IMR-90 (cell line): Measurements from ENCODE around the gene PRKCE. TPM values are rescaled to one million over a fixed set of nuclear protein-coding genes. Genes with fewer than 3 reads are reported as not detected.

Experiments used
- ATAC-seq: fragments of 200-7000 bp; cut with Tn5 transposase; 2 replicates; pipeline ENCODE4 v1.9.1; 2020; ENCODE audit warnings: low read depth, mild to moderate bottlenecking, moderate library complexity
- BruUV-seq: library from RNA; stranded (reverse); fragments of 400-500 nt; replicated peaks from 2 replicates; lab custom pipeline; 2021; lab: Mats Ljungman, UMichigan
- CTCF ChIA-PET: fragments of 300-600 bp; formaldehyde crosslinking; extraction: SDS; loops from one replicate; lab custom pipeline; 2021; ENCODE audit warnings: antibody characterized with exemption; lab: Yijun Ruan, JAX
- POLR2A ChIA-PET: fragments of 300-600 bp; sonication (Branson Sonifier 250); formaldehyde crosslinking; loops from one replicate; lab custom pipeline; 2022; ENCODE audit warnings: antibody characterized with exemption; ENCODE audit not compliant: unreplicated experiment; lab: Charles Lee
- DNase-seq: peaks from one replicate; pipeline ENCODE4 v3.0.0; 2013
- H2AFZ ChIP-seq: replicated peaks from 2 replicates; pipeline ENCODE3; 2013; ENCODE audit warnings: low read length, mild to moderate bottlenecking; ENCODE audit not compliant: poor library complexity
- H2AK5ac ChIP-seq: 2 replicates; pipeline ENCODE4 v1.6.1; 2013; ENCODE audit warnings: low read depth, low read length, inconsistent platforms
- H2AK9ac ChIP-seq: replicated peaks from 2 replicates; pipeline ENCODE3; 2013; ENCODE audit warnings: mild to moderate bottlenecking, low read depth, low read length, moderate library complexity; ENCODE audit not compliant: poor library complexity
- H2BK120ac ChIP-seq: 2 replicates; pipeline ENCODE4 v1.6.1; 2013; ENCODE audit warnings: low read depth, low read length, inconsistent platforms
- H2BK15ac ChIP-seq: 3 replicates; pipeline ENCODE4 v1.6.1; 2013; ENCODE audit warnings: low read depth, low read length, inconsistent platforms
- H2BK20ac ChIP-seq: 2 replicates; pipeline ENCODE4 v1.6.1; 2013; ENCODE audit warnings: low read depth, mild to moderate bottlenecking, inconsistent platforms, low read length, moderate library complexity
- H2BK5ac ChIP-seq: 2 replicates; pipeline ENCODE4 v1.6.1; 2013; ENCODE audit warnings: mild to moderate bottlenecking, low read depth, low read length, inconsistent platforms; ENCODE audit not compliant: poor library complexity, severe bottlenecking
- H3K14ac ChIP-seq: replicated peaks from 2 replicates; pipeline ENCODE4 v1.6.1; 2013; ENCODE audit warnings: low read depth, low read length, inconsistent platforms
- H3K18ac ChIP-seq: 2 replicates; pipeline ENCODE4 v1.6.1; 2013; ENCODE audit warnings: low read depth, low read length, control low read depth
- H3K23ac ChIP-seq: 2 replicates; pipeline ENCODE4 v1.6.1; 2013; ENCODE audit warnings: low read depth, low read length, inconsistent platforms
- H3K27ac ChIP-seq: 2 replicates; pipeline ENCODE4 v1.5.1; 2013; ENCODE audit warnings: mild to moderate bottlenecking, control low read depth, low read length; ENCODE audit not compliant: insufficient read depth
- H3K27me3 ChIP-seq: 2 replicates; pipeline ENCODE4 v1.6.1; 2013; ENCODE audit warnings: low read length; ENCODE audit not compliant: control insufficient read depth, insufficient read depth
- H3K36me3 ChIP-seq: 2 replicates; pipeline ENCODE4 v1.6.1; 2013; ENCODE audit warnings: low read length, mixed read lengths; ENCODE audit not compliant: control insufficient read depth, insufficient read depth
- H3K4ac ChIP-seq: 2 replicates; pipeline ENCODE4 v1.6.1; 2013; ENCODE audit warnings: low read depth, low read length, inconsistent platforms
- H3K4me1 ChIP-seq: 2 replicates; pipeline ENCODE4 v1.6.1; 2013; ENCODE audit warnings: low read length, mixed read lengths; ENCODE audit not compliant: control insufficient read depth, insufficient read depth
- H3K4me2 ChIP-seq: 2 replicates; pipeline ENCODE4 v1.6.1; 2013; ENCODE audit warnings: low read depth, mild to moderate bottlenecking, control low read depth, low read length, moderate library complexity
- H3K4me3 ChIP-seq: 2 replicates; pipeline ENCODE4 v1.5.1; 2013; ENCODE audit warnings: low read depth, mild to moderate bottlenecking, control low read depth, low read length, moderate library complexity; ENCODE audit not compliant: insufficient read depth
- H3K56ac ChIP-seq: 2 replicates; pipeline ENCODE4 v1.6.1; 2013; ENCODE audit warnings: low read length, inconsistent platforms; ENCODE audit not compliant: insufficient read depth; ENCODE audit errors: extremely low read depth
- H3K79me1 ChIP-seq, 2 experiments: 2 replicates each; pipeline ENCODE4 v1.6.1; 2013; ENCODE audit warnings: low read length in 2 of 2, inconsistent platforms in 1 of 2, low read depth in 1 of 2
- H3K9ac ChIP-seq: 2 replicates; pipeline ENCODE4 v1.6.1; 2013; ENCODE audit warnings: low read depth, low read length, control low read depth
- H3K9me1 ChIP-seq: 2 replicates; pipeline ENCODE4 v1.6.1; 2013; ENCODE audit warnings: low read length, inconsistent platforms; ENCODE audit not compliant: insufficient read depth
- H3K9me3 ChIP-seq: 2 replicates; pipeline ENCODE4 v1.6.1; 2013; ENCODE audit warnings: low read length; ENCODE audit not compliant: control insufficient read depth, insufficient read depth
- H4K20me1 ChIP-seq: 2 replicates; pipeline ENCODE4 v1.6.1; 2013; ENCODE audit warnings: low read length, inconsistent platforms; ENCODE audit not compliant: insufficient read depth
- H4K5ac ChIP-seq: 2 replicates; pipeline ENCODE4 v1.6.1; 2013; ENCODE audit warnings: mild to moderate bottlenecking, low read depth, low read length, control low read depth
- H4K8ac ChIP-seq, 2 experiments: 2 replicates each; pipeline ENCODE4 v1.6.1; 2013; ENCODE audit warnings: low read depth in 2 of 2, low read length in 2 of 2, control low read depth in 1 of 2, inconsistent platforms in 1 of 2
- H4K91ac ChIP-seq: 2 replicates; pipeline ENCODE4 v1.6.1; 2013; ENCODE audit warnings: low read depth, low read length, inconsistent platforms; ENCODE audit not compliant: insufficient read depth
- CEBPB ChIP-seq: IDR thresholded peaks from 2 replicates; pipeline ENCODE4 v1.6.1; 2012; ENCODE audit warnings: low read depth, low read length, improper control_type of control experiment
- CTCF ChIP-seq: conservative IDR thresholded peaks from 2 replicates; pipeline ENCODE4 v1.5.1; 2012; ENCODE audit warnings: mild to moderate bottlenecking, low read depth, low read length, improper control_type of control experiment
- FOS ChIP-seq: fragments of 150-350 bp; IDR thresholded peaks from 2 replicates; pipeline ENCODE4 v1.6.1; 2016; ENCODE audit warnings: low read depth, low read length
- MAFK ChIP-seq: IDR thresholded peaks from 2 replicates; pipeline ENCODE4 v1.6.1; 2012; ENCODE audit warnings: low read depth, low read length, improper control_type of control experiment
- NFE2L2 ChIP-seq: fragments of 150-350 bp; IDR thresholded peaks from 2 replicates; pipeline ENCODE4 v1.6.1; 2016; ENCODE audit warnings: low read depth, mild to moderate bottlenecking, low read length
- RAD21 ChIP-seq: IDR thresholded peaks from 2 replicates; pipeline ENCODE4 v1.6.1; 2012; ENCODE audit warnings: low read length, improper control_type of control experiment
- whole genome bisulfite sequencing, 2 experiments: methylation state at CpG; one replicate each; pipeline versions ENCODE4 v1.1.5 to v1.1.7; 2013; ENCODE audit warnings: missing lambda C conversion rate in 2 of 2; ENCODE audit not compliant: insufficient read length in 1 of 2; ENCODE audit errors: extremely low coverage in 2 of 2; 5-methylcytosine and 5-hydroxymethylcytosine counted together
- dilution Hi-C: fragments of 300-500 bp; cut with HindIII; formaldehyde crosslinking; loops from one replicate; pipeline ENCODE4 v1.14.3; 2018; ENCODE audit warnings: low sequenced_read_pairs; ENCODE audit not compliant: unreplicated experiment
- in situ Hi-C: fragments of 300-500 bp; cut with MboI; formaldehyde crosslinking; loops from 3 replicates; pipeline ENCODE4 v1.14.3; 2019; ENCODE audit warnings: low sequenced_read_pairs, inconsistent platforms, mixed read lengths
- intact Hi-C: fragments of 100-400 bp; cut with micrococcal nuclease; formaldehyde crosslinking; loops from 2 replicates; pipeline ENCODE4 v1.10.0; 2022
- polyA plus RNA-seq, 3 experiments: library from polyadenylated mRNA; depleted of rRNA; stranded (reverse); fragments of >200 nt; gene quantifications; 2 replicates each; pipeline ENCODE4 v1.2.3, GENCODE V29; 2012; ENCODE audit warnings: low replicate concordance in 1 of 3
- total RNA-seq: library from RNA; depleted of rRNA; stranded (reverse); fragments of >200 nt; gene quantifications from 2 replicates; pipeline ENCODE4 v1.2.3, GENCODE V29; 2012

Gene PRKCE
- total and polyA plus RNA-seq, 2 of the 4 experiments (the other 2 are of a cell fraction) = 8.1 to 32.4 TPM

GRCh38 chr2:45699032-45699658 lies 47.7 kb downstream of the PRKCE start:
- H2AK5ac ChIP-seq = no peak overlapping the region
- TF ChIP-seq NFE2L2 (peak; percentile 56; the same call in 1 of the 2 replicates), RAD21 (peak; percentile 10; the same call in 1 of the 2 replicates), FOS (0 out of 2 replicates have a peak, but pooled peaks have one; percentile 36), MAFK (peak; percentile 67), CTCF (no peak), CEBPB (peak; percentile 37; the same call in 1 of the 2 replicates)
- peak overlapping the region in 1 of 2 experiments; percentile 28; a peak in 2 of 4 replicates for H4K8ac ChIP-seq
- 0 out of 2 replicates have a peak, but pooled peaks cover 5% of the 10 kb centered on the region for H4K20me1 ChIP-seq
- intact Hi-C loops (no loop called here), dilution Hi-C loops (no loop called here), in situ Hi-C loops (no loop called here)
- H3K27ac ChIP-seq = no peak overlapping the region
- WGBS, 2 experiments = 0% methylated on average over 2 of the region's 7 CpGs; no CpG with 5 or more reads in 1 of the 2 experiments
- 0 out of 2 replicates have a peak overlapping the region, but pooled peaks have one; percentile 12 for H3K4ac ChIP-seq
- peak overlapping the region; percentile 22; the same call in 1 of the 2 replicates for H3K23ac ChIP-seq
- no peak overlapping the region for H3K4me3 ChIP-seq
- H3K36me3 ChIP-seq = no peaks in the 10 kb centered on the region
- peak; percentile 88 for DNase-seq
- H4K5ac ChIP-seq = no peak overlapping the region
- H3K9me3 ChIP-seq = no peaks in the 10 kb centered on the region
- H2AK9ac ChIP-seq = peak overlapping the region; percentile 76
- ATAC-seq = peak; percentile 96
- peak overlapping the region; percentile 64 for H2BK20ac ChIP-seq
- 0 out of 2 replicates have a peak overlapping the region, but pooled peaks have one; percentile 15 for H4K91ac ChIP-seq
- H3K27me3 ChIP-seq = no peaks in the 10 kb centered on the region
- no peak overlapping the region for H3K18ac ChIP-seq
- peak overlapping the region; percentile 32; the same call in 1 of the 2 replicates for H3K4me2 ChIP-seq
- POLR2A ChIA-PET = no interaction called here
- peak overlapping the region; percentile 58; the same call in 1 of the 2 replicates for H2BK120ac ChIP-seq
- peaks cover 9% of the 10 kb centered on the region; the same call in 1 of the 2 replicates for H3K9me1 ChIP-seq
- peak overlapping the region; percentile 78 for H3K14ac ChIP-seq
- CTCF ChIA-PET = no interaction called here
- no peak overlapping the region for H2BK15ac ChIP-seq
- H3K56ac ChIP-seq = no peak overlapping the region
- peak overlapping the region; percentile 44 for H2BK5ac ChIP-seq
- H2AFZ ChIP-seq = peak overlapping the region; percentile 88
- BruUV-seq = no TSS peak
- peaks cover 6% of the 10 kb centered on the region for H3K4me1 ChIP-seq
- H3K79me1 ChIP-seq = peaks cover 17 to 33% of the 10 kb centered on the region in 2 experiments; a peak in 3 of 4 replicates
- no peak overlapping the region for H3K9ac ChIP-seq
